HG03064 (cell line): Measurements from ENCODE around the gene MAP3K6.

Experiments used
- ATAC-seq: cut with Tn5 transposase; IDR thresholded peaks from one replicate; pipeline ENCODE4 v1.9.1; 2021; ENCODE audit warnings: low read depth; ENCODE audit not compliant: unreplicated experiment

The MAP3K6 gene

GRCh38 chr1:27357281-27358037, 9.3 kb downstream of the MAP3K6 start:
- ATAC-seq: no peak

GRCh38 chr1:27356619-27357280, 10.0 kb downstream of the MAP3K6 start:
- ATAC-seq: no peak

GRCh38 chr1:27356277-27356618, 10.5 kb downstream of the MAP3K6 start:
- no peak for ATAC-seq

- no peak for ATAC-seq
Measured at GRCh38 chr1:27355683-27356082, 11.1 kb downstream of the MAP3K6 start.

- ATAC-seq: no peak
Measured at GRCh38 chr1:27353629-27354028, 13.1 kb downstream of the MAP3K6 start.

GRCh38 chr1:27353166-27353565, 13.6 kb downstream of the MAP3K6 start:
- no peak for ATAC-seq

DNA sequence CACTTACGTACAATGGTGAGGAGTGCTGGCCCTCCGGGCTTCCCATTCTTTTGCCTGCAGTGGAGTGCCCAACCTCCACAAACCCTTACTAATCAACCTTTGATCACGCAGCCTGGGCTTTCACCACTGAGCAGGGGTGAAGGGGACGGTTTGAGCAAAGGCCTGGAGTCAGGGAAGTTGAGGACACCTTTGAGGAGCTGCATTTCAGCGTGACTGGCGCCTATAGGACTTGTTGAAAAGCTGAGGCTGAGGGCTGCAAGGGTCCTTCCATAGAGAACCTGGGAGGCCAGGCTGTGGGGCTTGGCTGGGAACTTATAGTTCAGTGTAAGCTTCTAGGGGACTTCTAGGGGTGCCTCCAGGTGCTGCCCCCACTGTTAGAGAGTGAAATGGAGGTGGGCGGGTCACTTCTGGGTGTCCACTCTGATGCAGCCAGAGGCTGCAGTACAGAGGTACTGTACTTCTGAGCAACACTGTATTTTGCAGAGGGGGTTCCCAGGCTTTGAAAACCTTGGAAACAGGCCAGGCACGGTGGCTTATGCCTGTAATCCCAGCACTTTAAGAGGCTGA, 15.1 kb downstream of the MAP3K6 start:
- ATAC-seq: no peak

DNA sequence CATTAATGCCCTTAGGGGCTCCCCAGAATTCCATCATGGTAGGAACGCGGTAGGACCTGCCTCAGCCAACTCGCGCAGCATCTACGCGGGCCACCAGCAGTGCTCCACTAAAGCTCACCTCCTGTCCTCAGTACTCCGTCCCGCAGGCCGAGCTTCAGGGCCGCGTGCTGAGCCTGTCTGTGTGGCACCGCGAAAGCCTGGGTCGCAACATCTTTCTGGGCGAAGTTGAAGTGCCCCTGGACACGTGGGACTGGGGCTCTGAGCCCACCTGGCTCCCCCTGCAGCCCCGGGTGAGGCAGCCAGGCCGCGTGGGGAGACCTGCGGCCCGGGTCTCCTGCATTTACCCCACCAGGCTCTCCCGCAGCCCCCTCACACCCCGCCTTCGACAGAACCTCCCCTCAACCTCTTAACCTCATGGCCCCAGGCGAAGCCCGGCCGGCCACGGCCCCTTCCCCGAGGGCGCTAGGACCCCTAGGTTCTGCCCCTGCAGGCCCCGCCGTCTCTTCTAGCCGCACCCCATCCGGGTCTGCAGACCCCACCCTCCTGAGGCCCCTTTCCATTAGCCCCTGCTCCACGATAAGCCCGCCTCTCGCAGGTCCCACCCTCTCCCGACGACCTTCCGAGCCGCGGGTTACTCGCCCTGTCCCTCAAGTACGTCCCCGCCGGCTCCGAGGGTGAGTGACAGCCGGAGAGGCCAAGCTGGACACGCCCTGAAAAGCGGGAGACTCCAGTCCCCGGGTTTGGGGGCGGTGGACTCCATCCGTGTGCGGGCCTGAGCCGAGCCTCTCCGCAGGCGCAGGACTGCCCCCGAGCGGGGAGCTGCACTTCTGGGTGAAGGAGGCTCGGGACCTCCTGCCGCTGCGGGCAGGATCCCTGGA, 15.9 kb downstream of the MAP3K6 start:
- no peak for ATAC-seq

DNA sequence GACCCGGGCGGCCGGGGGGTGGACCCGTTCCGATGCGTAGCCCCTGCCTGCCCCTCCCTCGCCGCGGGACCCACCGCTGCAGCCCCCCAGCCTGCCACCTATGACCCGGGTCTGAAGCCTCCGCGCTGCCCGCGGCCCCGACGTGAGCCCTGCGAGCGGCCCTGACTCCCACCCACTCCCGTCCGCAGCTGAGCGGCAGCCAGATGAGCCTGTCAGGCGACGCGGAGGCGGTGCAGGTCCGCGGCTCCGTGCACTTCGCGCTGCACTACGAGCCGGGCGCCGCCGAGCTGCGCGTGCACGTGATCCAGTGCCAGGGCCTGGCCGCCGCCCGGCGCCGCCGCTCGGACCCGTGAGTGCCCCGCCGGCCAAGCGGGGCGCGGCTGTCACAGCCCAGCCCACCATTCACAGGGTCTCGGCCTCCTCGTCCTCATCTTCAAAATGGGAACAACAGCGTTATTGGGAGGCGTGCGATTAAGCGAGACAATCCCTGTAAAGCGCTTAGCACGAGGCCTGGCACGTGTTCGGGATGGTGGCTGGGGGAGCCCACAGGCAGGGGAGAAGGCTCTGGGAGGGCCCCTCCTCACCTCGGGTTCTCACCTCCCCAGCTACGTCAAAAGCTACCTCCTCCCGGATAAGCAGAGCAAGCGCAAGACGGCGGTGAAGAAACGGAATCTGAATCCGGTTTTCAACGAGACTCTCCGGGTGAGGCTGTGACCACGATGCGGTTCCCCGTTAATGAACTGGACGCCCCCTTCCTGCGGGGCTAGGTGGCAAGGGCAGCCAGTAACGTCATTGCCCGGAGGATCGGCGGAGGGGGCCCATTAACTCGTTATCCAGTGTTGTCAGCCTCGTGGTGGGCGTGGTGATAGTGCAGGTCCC, 16.7 kb downstream of the MAP3K6 start:
- ATAC-seq: no peak

DNA sequence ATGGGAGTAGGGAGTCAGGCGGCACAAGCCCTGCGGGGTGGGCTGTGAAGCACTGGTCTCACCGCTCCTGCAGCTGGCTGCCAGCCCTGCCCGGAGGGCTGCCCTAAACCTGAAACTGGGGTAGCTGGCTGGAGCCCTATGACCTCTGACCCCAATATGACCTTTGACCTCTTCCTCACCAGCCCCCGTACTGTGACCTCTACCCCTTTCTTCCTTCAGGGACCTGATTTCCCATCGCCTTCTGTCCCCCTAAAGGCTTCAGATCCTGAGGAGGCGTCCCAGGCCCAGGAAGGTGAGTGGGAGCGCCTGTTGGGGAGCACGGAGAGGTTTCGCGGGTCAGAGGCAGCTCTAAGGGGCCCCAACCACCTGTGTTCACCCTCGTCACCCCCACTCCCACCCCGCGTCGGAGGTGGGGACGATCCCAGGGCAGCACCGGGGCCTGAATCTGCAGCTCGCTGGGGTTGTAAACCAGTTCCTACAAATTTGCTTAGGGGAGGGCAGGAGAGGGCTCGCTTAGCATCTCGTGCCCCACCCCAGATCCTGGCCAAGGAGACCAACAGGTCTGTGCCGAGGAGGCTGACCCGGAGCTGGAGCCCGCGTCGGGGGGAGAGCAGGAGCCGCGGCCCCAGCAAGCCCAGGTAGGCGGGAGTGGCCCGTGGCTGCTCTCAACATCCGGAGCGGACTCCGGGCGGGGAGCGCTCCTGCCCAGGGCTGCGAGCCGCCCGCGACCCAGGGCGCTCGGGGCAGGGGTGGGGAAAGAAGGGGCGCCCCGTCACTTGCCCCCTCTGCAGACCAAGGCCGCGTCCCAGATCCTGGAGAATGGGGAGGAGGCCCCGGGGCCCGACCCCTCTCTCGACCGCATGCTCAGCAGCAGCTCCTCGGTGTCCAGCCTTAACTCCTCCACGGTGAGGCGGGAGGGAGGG, 17.6 kb downstream of the MAP3K6 start:
- no peak for ATAC-seq

DNA sequence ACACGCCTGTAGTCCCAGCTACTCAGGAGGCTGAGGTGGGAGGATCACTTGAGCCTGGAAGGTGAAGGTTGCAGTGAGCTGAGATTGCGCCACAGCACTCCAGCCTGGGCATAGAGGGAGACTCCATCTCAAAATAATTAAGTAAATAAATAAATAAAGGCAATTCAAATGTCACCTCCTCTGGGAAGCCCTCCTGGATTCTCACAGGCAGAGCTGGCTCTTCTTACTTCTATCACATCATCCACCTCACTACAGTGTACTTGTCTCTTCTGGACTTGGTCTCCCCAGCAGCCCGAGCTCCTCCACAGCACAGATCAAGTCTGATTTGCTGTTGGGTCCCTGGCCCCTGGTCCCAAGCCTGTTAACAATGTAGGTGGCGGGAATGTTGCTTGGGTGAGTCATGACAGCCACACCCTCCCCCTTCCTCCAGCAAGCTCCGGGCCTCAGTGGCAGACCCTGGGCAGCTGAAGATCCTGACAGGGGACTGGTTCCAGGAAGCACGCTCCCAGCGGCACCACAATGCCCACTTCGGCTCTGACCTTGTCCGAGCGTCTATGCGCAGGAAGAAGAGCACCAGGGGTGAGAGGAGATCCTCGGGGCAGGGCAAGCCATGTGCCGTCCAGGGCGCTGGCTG, 19.7 kb downstream of the MAP3K6 start:
- ATAC-seq: no peak

DNA sequence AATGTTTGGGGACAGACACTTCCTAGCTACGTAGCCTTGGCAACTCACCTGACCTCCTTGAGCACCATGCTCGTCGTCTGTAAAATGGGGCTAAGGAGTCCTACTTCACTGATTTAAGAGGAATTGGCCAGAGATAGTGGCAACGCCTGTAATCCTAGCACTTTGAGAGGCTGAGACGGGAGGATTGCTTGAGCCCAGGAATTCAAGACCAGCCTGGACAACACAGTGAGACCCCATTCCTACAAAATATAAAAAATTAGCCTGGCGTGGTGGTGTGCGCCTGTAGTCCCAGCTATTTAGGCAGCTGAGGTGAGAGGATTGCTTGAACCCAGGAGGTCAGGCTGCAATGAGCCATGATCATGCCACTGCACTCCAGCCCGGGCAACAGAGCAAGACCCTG, 20.4 kb downstream of the MAP3K6 start:
- ATAC-seq: no peak

DNA sequence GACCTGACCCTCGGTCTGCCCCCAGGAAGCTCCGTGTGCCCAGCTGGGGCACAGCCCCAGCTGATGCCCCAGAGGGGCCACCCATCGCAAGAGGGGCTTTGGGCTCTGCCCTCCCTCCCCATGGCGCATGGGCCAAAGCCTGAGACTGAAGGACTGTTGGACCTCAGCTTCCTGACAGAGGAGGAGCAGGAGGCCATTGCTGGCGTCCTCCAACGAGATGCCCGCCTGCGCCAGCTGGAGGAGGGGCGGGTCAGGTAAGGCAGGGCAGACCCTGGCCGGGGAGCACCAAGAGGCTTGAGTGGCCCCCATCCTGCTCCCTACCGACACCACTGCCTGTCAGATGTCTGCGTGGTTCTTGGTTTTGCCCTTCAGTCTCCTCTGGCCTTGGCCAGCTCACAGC, 21.5 kb downstream of the MAP3K6 start:
- no peak for ATAC-seq

GRCh38 chr1:27343639-27344025, 23.1 kb downstream of the MAP3K6 start:
- ATAC-seq: no peak

DNA sequence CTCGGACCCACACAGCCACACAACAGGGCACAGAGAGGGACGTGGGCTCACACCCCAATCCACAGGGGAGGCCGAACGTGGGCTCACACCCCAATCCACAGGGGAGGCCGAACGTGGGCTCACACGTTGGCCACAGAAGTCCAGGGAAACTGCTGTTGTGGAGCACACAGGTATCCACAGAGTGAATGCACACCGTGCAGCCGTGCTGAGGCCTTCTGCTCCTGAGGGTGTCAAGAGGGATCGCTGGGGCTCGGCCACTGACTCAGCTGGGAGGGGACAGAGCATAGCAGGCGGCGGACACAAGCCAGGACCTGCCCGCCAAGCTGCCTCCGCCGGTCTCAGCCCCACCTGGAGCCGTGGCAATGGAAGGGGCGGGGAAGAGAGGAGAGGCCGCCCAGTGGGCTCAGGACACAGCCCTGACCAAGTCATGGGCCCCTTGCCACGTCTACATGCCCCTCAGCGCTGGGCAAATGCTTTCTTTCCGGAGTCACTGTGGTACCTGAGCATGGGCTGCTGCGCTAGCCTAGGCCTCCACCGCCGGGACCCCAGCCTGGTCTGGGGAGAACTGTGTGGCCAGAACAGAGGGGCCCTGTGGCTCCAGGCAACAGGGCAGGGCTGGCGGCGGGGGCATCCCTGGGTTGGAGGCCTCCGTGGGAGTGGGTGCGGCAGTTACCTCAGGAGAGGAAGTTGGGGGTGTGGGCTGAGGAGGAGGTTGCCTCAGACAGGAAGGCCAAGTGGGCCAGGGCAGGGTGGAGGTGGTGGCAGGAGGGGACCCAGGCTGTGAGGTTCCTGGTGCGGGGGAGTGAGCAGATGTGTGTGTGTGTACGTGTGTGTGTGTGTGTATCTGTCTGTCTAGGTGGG, 23.8 kb downstream of the MAP3K6 start:
- no peak for ATAC-seq

DNA sequence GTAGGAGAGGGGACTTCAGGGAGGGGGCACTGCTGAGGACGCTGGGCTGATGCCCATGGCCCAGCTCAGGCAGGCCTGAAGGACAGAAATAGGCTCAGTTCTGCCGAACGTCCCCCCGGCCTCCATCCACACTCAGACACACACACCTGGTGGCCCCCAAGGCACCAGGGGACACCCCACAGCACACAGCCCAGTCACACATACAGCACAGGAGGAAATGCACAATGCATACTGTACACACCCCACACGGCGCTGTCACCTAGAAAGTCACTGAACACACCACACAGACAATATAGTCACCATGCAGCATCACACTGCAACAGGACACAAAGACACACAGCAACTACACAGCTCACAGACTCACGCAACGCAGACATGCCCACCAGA, 24.4 kb downstream of the MAP3K6 start:
- ATAC-seq: no peak

DNA sequence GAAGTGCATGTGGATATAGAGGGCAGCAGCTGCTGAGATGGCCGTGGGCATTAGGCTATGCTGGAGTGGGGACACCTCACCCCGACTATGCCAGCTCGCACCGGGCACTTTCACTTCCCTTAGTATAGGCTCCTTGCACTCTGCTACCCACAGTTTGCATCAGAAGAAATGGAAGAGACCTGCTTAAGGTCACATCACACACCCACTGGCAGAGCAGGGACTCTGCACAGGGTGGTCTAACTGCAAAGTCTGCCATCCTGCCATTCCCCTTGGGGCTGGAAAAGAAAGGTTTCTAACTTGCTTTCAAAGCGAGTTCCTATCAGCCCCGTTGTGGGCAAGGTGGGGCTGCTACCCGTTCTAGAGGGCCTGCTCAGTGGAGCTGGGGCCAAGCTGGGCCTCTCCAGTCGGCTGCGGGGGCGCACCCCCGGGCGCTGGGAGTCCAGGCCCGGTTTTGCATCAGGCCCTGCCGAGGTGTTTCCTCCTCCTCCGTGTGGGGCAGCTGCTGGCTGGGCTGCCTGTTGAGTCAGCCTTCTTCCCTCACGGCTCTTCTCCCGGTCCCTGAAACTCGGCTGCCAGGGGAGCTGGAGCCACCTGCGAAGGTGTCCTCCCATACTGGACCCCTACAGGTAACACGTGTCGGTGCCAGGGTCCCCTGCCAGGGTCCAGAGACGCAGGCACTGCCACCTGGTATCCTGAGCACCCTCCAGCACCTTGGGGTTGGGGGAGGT, 25.1 kb downstream of the MAP3K6 start, which contains the start of gene SYTL1:
Gene SYTL1, plus strand, starts transcription at position 498 of the 728 bp plus-strand sequence. CDS start 3,313 bp downstream, outside the sequence.
- no peak for ATAC-seq
